ENCODE results near the gene BCL2L13. TPM values are rescaled to one million over a fixed set of nuclear protein-coding genes. Genes with fewer than 3 reads are reported as not detected.
"Not testable (repeated sequence)": the region's sequence is repeated elsewhere in the genome, so short reads cannot be mapped to it uniquely, and the experiment has no call there.

Gene BCL2L13
- total RNA-seq, 1 experiment from 2014 or later, result 26.0 TPM

DNA sequence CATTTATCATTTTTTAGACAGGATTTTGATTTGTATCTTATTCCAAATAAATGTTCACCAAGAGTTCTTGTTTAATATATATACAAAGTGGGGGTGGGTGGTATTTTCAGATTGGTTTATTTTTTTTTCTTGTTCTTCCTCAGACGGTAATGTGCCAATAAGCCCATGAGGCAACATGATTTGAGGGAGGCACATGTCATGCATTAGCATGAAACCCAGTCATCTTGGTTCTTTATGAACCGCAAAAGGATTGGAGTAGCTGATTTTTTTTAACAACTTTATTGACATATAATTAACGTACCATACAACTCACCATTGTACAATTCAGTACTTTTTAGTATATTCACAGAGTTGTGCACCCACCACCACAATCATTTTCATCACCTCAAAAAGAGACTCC, 2.7 kb downstream of the BCL2L13 start:
- H3K14ac ChIP-seq (ENCODE audit: insufficient read depth, low read length), result no peak overlapping the region
- no peak overlapping the region for H2BK120ac ChIP-seq (ENCODE audit: low read depth, low read length, poor library complexity, severe bottlenecking)
- H2BK15ac ChIP-seq (ENCODE audit: low read depth, low read length), result no peak overlapping the region
- no peaks in the 10 kb centered on the region for H3K27me3 ChIP-seq (ENCODE audit: insufficient read depth, low read length)
- peaks cover 6% of the 10 kb centered on the region for H3K23me2 ChIP-seq (ENCODE audit: insufficient read length, low read depth, low read length, poor library complexity, severe bottlenecking)
- H3K4me1 ChIP-seq (ENCODE audit: insufficient read depth, low read length), result no peaks in the 10 kb centered on the region; the same call in 1 of the 2 replicates
- H3T11ph ChIP-seq (ENCODE audit: low read length), result no peak overlapping the region
- DNase-seq, result no peak
- H2BK5ac ChIP-seq (ENCODE audit: insufficient read length, low read length), result no peak overlapping the region
- H3K9ac ChIP-seq (ENCODE audit: extremely low read depth, insufficient read length, low read length), result no peak overlapping the region
- H4K91ac ChIP-seq (ENCODE audit: insufficient read length, low read depth, low read length), result no peak overlapping the region
- H3K79me2 ChIP-seq (ENCODE audit: insufficient read depth, low read length), result 0 out of 2 replicates have a peak, but pooled peaks cover 3% of the 10 kb centered on the region
- peaks cover 2 to 5% of the 10 kb centered on the region in 2 experiments; a peak in 1 of 5 replicates for H3K9me3 Mint-ChIP-seq
- TF ChIP-seq, protein P1, sequence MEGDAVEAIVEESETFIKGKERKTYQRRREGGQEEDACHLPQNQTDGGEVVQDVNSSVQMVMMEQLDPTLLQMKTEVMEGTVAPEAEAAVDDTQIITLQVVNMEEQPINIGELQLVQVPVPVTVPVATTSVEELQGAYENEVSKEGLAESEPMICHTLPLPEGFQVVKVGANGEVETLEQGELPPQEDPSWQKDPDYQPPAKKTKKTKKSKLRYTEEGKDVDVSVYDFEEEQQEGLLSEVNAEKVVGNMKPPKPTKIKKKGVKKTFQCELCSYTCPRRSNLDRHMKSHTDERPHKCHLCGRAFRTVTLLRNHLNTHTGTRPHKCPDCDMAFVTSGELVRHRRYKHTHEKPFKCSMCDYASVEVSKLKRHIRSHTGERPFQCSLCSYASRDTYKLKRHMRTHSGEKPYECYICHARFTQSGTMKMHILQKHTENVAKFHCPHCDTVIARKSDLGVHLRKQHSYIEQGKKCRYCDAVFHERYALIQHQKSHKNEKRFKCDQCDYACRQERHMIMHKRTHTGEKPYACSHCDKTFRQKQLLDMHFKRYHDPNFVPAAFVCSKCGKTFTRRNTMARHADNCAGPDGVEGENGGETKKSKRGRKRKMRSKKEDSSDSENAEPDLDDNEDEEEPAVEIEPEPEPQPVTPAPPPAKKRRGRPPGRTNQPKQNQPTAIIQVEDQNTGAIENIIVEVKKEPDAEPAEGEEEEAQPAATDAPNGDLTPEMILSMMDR (conservative IDR thresholded peaks at IDR 0.05), result no peak
- no peak overlapping the region for H2AK5ac ChIP-seq (ENCODE audit: insufficient read length, low read length)
- H3K18ac ChIP-seq (ENCODE audit: insufficient read length, low read depth, low read length), result no peak overlapping the region
- no peak overlapping the region for H4K8ac ChIP-seq (replicated peaks; ENCODE audit: insufficient read length, low read depth, low read length)
- H3K56ac ChIP-seq (ENCODE audit: insufficient read length, low read depth, low read length), result no peak overlapping the region
- no peak overlapping the region for H4K5ac ChIP-seq (ENCODE audit: insufficient read length, low read depth, low read length)
- H3K79me1 ChIP-seq (ENCODE audit: insufficient read depth, low read depth, low read length, poor library complexity, severe bottlenecking), result no peaks in the 10 kb centered on the region
- no CpG with 5 or more reads among the region's 3 CpGs for WGBS (ENCODE audit: extremely low coverage, insufficient read length, low lambda C conversion rate)
- no peak overlapping the region for H3K27ac Mint-ChIP-seq
- H3K4me1 Mint-ChIP-seq, result peaks cover 6 to 18% of the 10 kb centered on the region in 2 experiments
- H3K27ac ChIP-seq (ENCODE audit: insufficient read length, low read depth, low read length), result no peak overlapping the region
- H3K9me3 ChIP-seq (ENCODE audit: control insufficient read depth, low read depth, low read length), result no peaks in the 10 kb centered on the region
- H4K20me1 ChIP-seq (ENCODE audit: control insufficient read depth, insufficient read depth, insufficient read length), result no peaks in the 10 kb centered on the region
- H3K23ac ChIP-seq (ENCODE audit: insufficient read length, low read depth, low read length), result no peak overlapping the region
- H3K4me2 ChIP-seq (ENCODE audit: insufficient read depth, insufficient read length, low read length), result no peak overlapping the region
- no peak overlapping the region for H2AFZ ChIP-seq (ENCODE audit: low read length)
- no peak overlapping the region for H3K4me3 Mint-ChIP-seq
- H2BK12ac ChIP-seq (ENCODE audit: insufficient read length, low read depth, low read length), result no peak overlapping the region
- peaks cover 12 to 21% (median 15%) of the 10 kb centered on the region in 3 experiments for H3K36me3 Mint-ChIP-seq (ENCODE audit: insufficient read depth in 1 of 3, low read depth in 3 of 3)
- no peaks in the 10 kb centered on the region for H3K27me3 Mint-ChIP-seq (ENCODE audit: low read depth)
- H3K4ac ChIP-seq (ENCODE audit: low read depth, low read length), result no peak overlapping the region
- H2BK20ac ChIP-seq (ENCODE audit: low read depth, low read length, poor library complexity, severe bottlenecking), result no peak overlapping the region

DNA sequence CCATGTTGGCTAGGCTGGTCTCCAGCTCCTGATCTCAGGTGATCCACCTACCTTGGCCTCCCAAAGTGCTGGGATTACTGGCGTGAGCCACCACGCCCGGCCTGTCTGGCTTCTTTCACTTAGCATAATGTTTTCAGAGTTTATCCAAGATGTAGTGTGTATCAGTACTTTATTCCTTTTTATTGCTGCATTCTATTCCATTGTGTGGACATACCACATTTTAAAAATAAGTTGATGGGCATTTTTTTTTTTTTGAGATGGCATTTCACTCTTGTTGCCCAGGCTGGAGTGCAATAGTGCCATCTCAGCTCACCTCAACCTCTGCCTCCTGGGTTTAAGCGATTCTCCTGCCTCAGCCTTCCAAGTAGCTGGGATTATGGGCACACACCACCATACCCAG, 3.8 kb downstream of the BCL2L13 start:
- not testable (repeated sequence) for H2BK120ac ChIP-seq (ENCODE audit: low read depth, low read length, poor library complexity, severe bottlenecking); H3K56ac ChIP-seq (ENCODE audit: insufficient read length, low read depth, low read length); H3K18ac ChIP-seq (ENCODE audit: insufficient read length, low read depth, low read length); H4K5ac ChIP-seq (ENCODE audit: insufficient read length, low read depth, low read length); DNase-seq; H2BK20ac ChIP-seq (ENCODE audit: low read depth, low read length, poor library complexity, severe bottlenecking); H4K91ac ChIP-seq (ENCODE audit: insufficient read length, low read depth, low read length); H3K23ac ChIP-seq (ENCODE audit: insufficient read length, low read depth, low read length); H2BK12ac ChIP-seq (ENCODE audit: insufficient read length, low read depth, low read length); H3K4me3 Mint-ChIP-seq; H3K23me2 ChIP-seq (ENCODE audit: insufficient read length, low read depth, low read length, poor library complexity, severe bottlenecking); H3K79me2 ChIP-seq (ENCODE audit: insufficient read depth, low read length); H3K4me2 ChIP-seq (ENCODE audit: insufficient read depth, insufficient read length, low read length); H4K20me1 ChIP-seq (ENCODE audit: control insufficient read depth, insufficient read depth, insufficient read length); H3K27ac Mint-ChIP-seq; H3K9me3 Mint-ChIP-seq; H2AFZ ChIP-seq (ENCODE audit: low read length); H2BK5ac ChIP-seq (ENCODE audit: insufficient read length, low read length); H3K79me1 ChIP-seq (ENCODE audit: insufficient read depth, low read depth, low read length, poor library complexity, severe bottlenecking); H3K27me3 ChIP-seq (ENCODE audit: insufficient read depth, low read length); H3K27me3 Mint-ChIP-seq (ENCODE audit: low read depth); H3K14ac ChIP-seq (ENCODE audit: insufficient read depth, low read length); H2AK5ac ChIP-seq (ENCODE audit: insufficient read length, low read length); H3K9me3 ChIP-seq (ENCODE audit: control insufficient read depth, low read depth, low read length); H3K9ac ChIP-seq (ENCODE audit: extremely low read depth, insufficient read length, low read length); H3K4me1 ChIP-seq (ENCODE audit: insufficient read depth, low read length); H4K8ac ChIP-seq (replicated peaks; ENCODE audit: insufficient read length, low read depth, low read length); H3K4ac ChIP-seq (ENCODE audit: low read depth, low read length); H3K27ac ChIP-seq (ENCODE audit: insufficient read length, low read depth, low read length); H3T11ph ChIP-seq (ENCODE audit: low read length); H2BK15ac ChIP-seq (ENCODE audit: low read depth, low read length)
- Mint-ChIP-seq H3K36me3 (ENCODE audit: insufficient read depth in 1 of 3, low read depth in 3 of 3) (peaks cover 12 to 21% (median 15%) of the 10 kb centered on the region in 3 experiments), H3K4me1 (peaks cover 6 to 18% of the 10 kb centered on the region in 2 experiments)
- no CpG with 5 or more reads among the region's 4 CpGs for WGBS (ENCODE audit: extremely low coverage, insufficient read length, low lambda C conversion rate)
